Endothelial cell of umbilical vein (primary cell): ENCODE measurements around the gene LST1. TPM values are rescaled to one million over a fixed set of nuclear protein-coding genes. Genes with fewer than 3 reads are reported as not detected.
A peak's percentile ranks its signal among the peaks of the same experiment; 100 is the strongest.

Experiments used
- BruUV-seq: library from RNA; stranded (reverse); fragments of 400-500 nt; replicated peaks from 2 replicates; lab custom pipeline; 2021; lab: Mats Ljungman, UMichigan
- CTCF ChIA-PET: fragments of 300-600, 350-600 bp; sonication (Branson Sonifier 250); formaldehyde crosslinking; loops from one replicate; lab custom pipeline; 2021; ENCODE audit warnings: antibody characterized with exemption, inconsistent platforms; lab: Charles Lee
- POLR2A ChIA-PET: fragments of 300-600, 350-600 bp; sonication (Branson Sonifier 250); formaldehyde crosslinking; loops from one replicate; lab custom pipeline; 2021; ENCODE audit warnings: antibody characterized with exemption, inconsistent platforms; lab: Charles Lee
- DNase-seq: peaks from one replicate; pipeline ENCODE4 v3.0.0-alpha.2; 2011; ENCODE audit warnings: low read depth, low spot score
- FAIRE-seq: peaks from 2 replicates; lab custom pipeline; 2011; peaks lifted over from hg19 to GRCh38; lab: Jason Lieb, UNC
- H2AFZ ChIP-seq: 2 replicates; pipeline ENCODE4 v1.6.0; 2012; ENCODE audit warnings: low read depth, low read length, control low read depth, inconsistent platforms
- H3K27ac ChIP-seq: 2 replicates; pipeline ENCODE4 v1.5.1; 2011; ENCODE audit warnings: low read depth, mild to moderate bottlenecking, control low read depth, low read length, moderate library complexity; ENCODE audit not compliant: insufficient read depth
- H3K27me3 ChIP-seq, 2 experiments: 2 replicates each; pipeline versions ENCODE4 v1.6.0 to v1.6.1; 2011; ENCODE audit warnings: low read length in 2 of 2, mixed read lengths in 1 of 2; ENCODE audit not compliant: control insufficient read depth in 2 of 2, insufficient read depth in 2 of 2
- H3K36me3 ChIP-seq, 2 experiments: 2 replicates in 1 of 2; 3 replicates in 1 of 2; pipeline ENCODE4 v1.5.1; 2011; ENCODE audit warnings: low read length in 2 of 2, mild to moderate bottlenecking in 1 of 2, moderate library complexity in 1 of 2; ENCODE audit not compliant: control insufficient read depth in 2 of 2, insufficient read depth in 2 of 2; ENCODE audit errors: extremely low read depth in 1 of 2
- H3K4me1 ChIP-seq: 3 replicates; pipeline ENCODE4 v1.5.1; 2011; ENCODE audit warnings: mild to moderate bottlenecking, low read length; ENCODE audit not compliant: control insufficient read depth, insufficient read depth; ENCODE audit errors: extremely low read depth
- H3K4me2 ChIP-seq: 2 replicates; pipeline ENCODE4 v1.6.1; 2011; ENCODE audit warnings: low read length, control low read depth, mixed read lengths; ENCODE audit not compliant: insufficient read depth
- H3K4me3 ChIP-seq, 3 experiments: fragments of 200-600 bp in 1 of 3; sonication (generic), shearing (Covaris generic) in 1 of 3; replicated peaks in 1 of 3; 2 replicates each; pipeline ENCODE4 v1.5.1; 2011 to 2016; ENCODE audit warnings: control low read depth in 3 of 3, low read length in 3 of 3, mild to moderate bottlenecking in 2 of 3, inconsistent platforms in 1 of 3, low read depth in 1 of 3, moderate library complexity in 1 of 3; ENCODE audit not compliant: insufficient read depth in 1 of 3
- H3K79me2 ChIP-seq: 2 replicates; pipeline ENCODE4 v1.6.0; 2012; ENCODE audit warnings: low read length, inconsistent platforms; ENCODE audit not compliant: control insufficient read depth, insufficient read depth
- H3K9ac ChIP-seq: replicated peaks from 2 replicates; pipeline ENCODE3; 2011; ENCODE audit warnings: low read length, control low read depth; ENCODE audit not compliant: insufficient read depth; ENCODE audit errors: extremely low read depth
- H3K9me1 ChIP-seq: replicated peaks from 3 replicates; pipeline ENCODE4 v1.6.0; 2011; ENCODE audit warnings: mild to moderate bottlenecking, low read length; ENCODE audit not compliant: control insufficient read depth, insufficient read depth; ENCODE audit errors: extremely low read depth
- H3K9me3 ChIP-seq: replicated peaks from 2 replicates; pipeline ENCODE4 v1.5.1; 2012; ENCODE audit warnings: low read length, inconsistent platforms; ENCODE audit not compliant: control insufficient read depth, insufficient read depth
- H4K20me1 ChIP-seq: replicated peaks from 2 replicates; pipeline ENCODE3; 2011; ENCODE audit warnings: mild to moderate bottlenecking, low read length; ENCODE audit not compliant: control insufficient read depth, insufficient read depth; ENCODE audit errors: extremely low read depth
- EZH2 ChIP-seq: IDR thresholded peaks from 2 replicates; pipeline ENCODE4 v1.6.1; 2012; ENCODE audit warnings: borderline replicate concordance, low read depth, mild to moderate bottlenecking, moderate library complexity, low read length, inconsistent platforms; ENCODE audit not compliant: severe bottlenecking
- FOS ChIP-seq: IDR thresholded peaks from 2 replicates; pipeline ENCODE4 v1.6.1; 2011; ENCODE audit warnings: mild to moderate bottlenecking, low read length, moderate library complexity, borderline replicate concordance; ENCODE audit not compliant: insufficient read depth
- GATA2 ChIP-seq: IDR thresholded peaks from 2 replicates; pipeline ENCODE4 v1.7.0; 2011; ENCODE audit warnings: low read depth, mild to moderate bottlenecking, moderate library complexity, mixed read lengths, low read length; ENCODE audit not compliant: insufficient read length, insufficient read depth
- JUN ChIP-seq: IDR thresholded peaks from 2 replicates; pipeline ENCODE4 v1.6.1; 2011; ENCODE audit warnings: borderline replicate concordance, low read depth; ENCODE audit not compliant: insufficient read length, insufficient read depth
- MYC ChIP-seq: IDR thresholded peaks from one replicate; pipeline ENCODE4 v1.6.1; 2011; ENCODE audit warnings: mild to moderate bottlenecking, low read depth, low read length
- POLR2A ChIP-seq: IDR thresholded peaks from 2 replicates; pipeline ENCODE4 v1.6.1; 2012; ENCODE audit warnings: low read depth, mild to moderate bottlenecking, control low read depth, low read length
- POLR2AphosphoS5 ChIP-seq: IDR thresholded peaks from 2 replicates; pipeline ENCODE4 v1.6.1; 2012; ENCODE audit warnings: low read depth, mild to moderate bottlenecking, control low read depth, low read length, moderate library complexity; ENCODE audit not compliant: insufficient read depth
- dilution Hi-C: fragments of 300-500 bp; cut with MboI; formaldehyde crosslinking; loops from one replicate; pipeline ENCODE4 v1.15.0; 2019; ENCODE audit warnings: low sequenced_read_pairs; ENCODE audit not compliant: extremely low pct_ligation_motif_present
- intact Hi-C: fragments of 100-400 bp; cut with micrococcal nuclease; formaldehyde crosslinking; loops from one replicate; pipeline ENCODE4 v1.10.0; 2022
- polyA plus RNA-seq, 4 experiments: library from polyadenylated mRNA; depleted of rRNA in 3 of 4; stranded (reverse) in 3 of 4; unstranded in 1 of 4; fragments of >200 nt; gene quantifications; 2 replicates each; pipeline versions ENCODE4 v1.2.1 to v1.2.3, GENCODE V29; 2011 to 2012; ENCODE audit warnings: missing spikeins in 1 of 4
- total RNA-seq: library from RNA; stranded (reverse); gene quantifications from 2 replicates; pipeline ENCODE4 v1.2.3, GENCODE V29; 2021
- TF ChIP-seq, protein P1 (sequence below): IDR thresholded peaks from 2 replicates; pipeline ENCODE4 v1.6.1; 2011; ENCODE audit not compliant: insufficient read depth, insufficient read length
- TF ChIP-seq, protein P2 (sequence below), 2 donors: IDR thresholded peaks; 1 replicate in 1 of 2; 2 replicates in 1 of 2; pipeline ENCODE4 v1.5.1; 2011; ENCODE audit warnings: low read length in 2 of 2, mild to moderate bottlenecking in 2 of 2, moderate library complexity in 2 of 2, control low read depth in 1 of 2, inconsistent platforms in 1 of 2, low read depth in 1 of 2; ENCODE audit not compliant: insufficient read depth in 1 of 2; ENCODE audit errors: extremely low read depth in 1 of 2

Gene LST1
- total and polyA plus RNA-seq, 2 donors (not counting 3 experiments of a cell fraction or from before 2014, with no cell fraction given): 1.00 to 1.8 TPM

DNA sequence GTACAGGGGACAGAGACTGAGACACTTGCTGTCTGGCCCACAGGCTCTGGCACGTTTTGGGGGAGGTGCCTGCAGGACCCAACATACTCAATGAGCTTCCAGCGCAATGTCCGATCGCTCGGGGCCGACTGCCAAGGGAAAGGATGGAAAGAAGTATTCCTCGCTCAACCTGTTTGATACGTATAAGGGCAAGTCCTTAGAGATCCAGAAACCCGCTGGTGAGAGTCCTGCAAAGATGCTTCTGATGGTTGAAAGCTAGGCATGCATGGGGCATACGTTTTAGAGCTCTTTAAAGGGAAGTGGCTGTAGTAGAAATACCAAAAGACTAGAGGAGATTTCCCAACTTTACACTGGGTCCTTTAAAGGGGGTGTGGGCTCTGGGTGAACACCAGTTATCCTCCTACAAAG is 36.6 kb downstream of the LST1 start:
- H3K27ac ChIP-seq: no peak overlapping the region
- TF ChIP-seq, protein P1, sequence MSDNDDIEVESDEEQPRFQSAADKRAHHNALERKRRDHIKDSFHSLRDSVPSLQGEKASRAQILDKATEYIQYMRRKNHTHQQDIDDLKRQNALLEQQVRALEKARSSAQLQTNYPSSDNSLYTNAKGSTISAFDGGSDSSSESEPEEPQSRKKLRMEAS: no peak
- TF ChIP-seq EZH2 (no peak), POLR2AphosphoS5 (no peak), FOS (no peak), GATA2 (no peak), JUN (no peak), MYC (no peak), POLR2A (no peak)
- TF ChIP-seq, protein P2, sequence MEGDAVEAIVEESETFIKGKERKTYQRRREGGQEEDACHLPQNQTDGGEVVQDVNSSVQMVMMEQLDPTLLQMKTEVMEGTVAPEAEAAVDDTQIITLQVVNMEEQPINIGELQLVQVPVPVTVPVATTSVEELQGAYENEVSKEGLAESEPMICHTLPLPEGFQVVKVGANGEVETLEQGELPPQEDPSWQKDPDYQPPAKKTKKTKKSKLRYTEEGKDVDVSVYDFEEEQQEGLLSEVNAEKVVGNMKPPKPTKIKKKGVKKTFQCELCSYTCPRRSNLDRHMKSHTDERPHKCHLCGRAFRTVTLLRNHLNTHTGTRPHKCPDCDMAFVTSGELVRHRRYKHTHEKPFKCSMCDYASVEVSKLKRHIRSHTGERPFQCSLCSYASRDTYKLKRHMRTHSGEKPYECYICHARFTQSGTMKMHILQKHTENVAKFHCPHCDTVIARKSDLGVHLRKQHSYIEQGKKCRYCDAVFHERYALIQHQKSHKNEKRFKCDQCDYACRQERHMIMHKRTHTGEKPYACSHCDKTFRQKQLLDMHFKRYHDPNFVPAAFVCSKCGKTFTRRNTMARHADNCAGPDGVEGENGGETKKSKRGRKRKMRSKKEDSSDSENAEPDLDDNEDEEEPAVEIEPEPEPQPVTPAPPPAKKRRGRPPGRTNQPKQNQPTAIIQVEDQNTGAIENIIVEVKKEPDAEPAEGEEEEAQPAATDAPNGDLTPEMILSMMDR (IDR thresholded peaks at IDR 0.05; ENCODE audit: extremely low read depth in 1 of 2, insufficient read depth in 1 of 2, low read depth in 1 of 2, low read length in 2 of 2): no peak
- no peak for FAIRE-seq
- no peak overlapping the region for H3K9ac ChIP-seq
- no peaks in the 10 kb centered on the region for H3K9me3 ChIP-seq
- DNase-seq: no peak
- peaks cover 13% of the 10 kb centered on the region for H3K4me1 ChIP-seq
- no peaks in the 10 kb centered on the region for H3K27me3 ChIP-seq
- H3K4me2 ChIP-seq: peak overlapping the region; percentile 92
- ChIA-PET CTCF (interaction anchor here (0.7 to 3.9 kb wide), 7 partner anchors 17 to 81 kb away, joined by 3 to 18 read pairs (median 4); partner anchors contain the start of gene DDX39B), POLR2A (interaction anchor here (0.8 to 2.2 kb wide), 3 partner anchors 11 to 49 kb away, joined by 3 to 4 read pairs (median 3); no protein-coding TSS in a partner anchor)
- H2AFZ ChIP-seq: no peak overlapping the region
- peaks cover 62% of the 10 kb centered on the region for H3K79me2 ChIP-seq
- intact Hi-C loops (loop anchor here (5.0 kb wide), 1 partner anchor 130 kb away; no protein-coding TSS in a partner anchor), dilution Hi-C loops (no loop called here)
- H3K9me1 ChIP-seq: no peaks in the 10 kb centered on the region
- no peaks in the 10 kb centered on the region for H4K20me1 ChIP-seq
- peak overlapping the region in 1 of 3 experiments; percentile 95 for H3K4me3 ChIP-seq
- peaks cover 25 to 38% of the 10 kb centered on the region in 2 experiments for H3K36me3 ChIP-seq
- BruUV-seq: no TSS peak
